Body of pancreas (tissue), 4 donors: ENCODE results near the gene B3GAT3. TPM values are rescaled to one million over a fixed set of nuclear protein-coding genes. Genes with fewer than 3 reads are reported as not detected.

Experiments
- ATAC-seq: fragments of 150-250 bp; one replicate; pipeline ENCODE4 v1.9.1; 2016
- DNase-seq, 4 donors: peaks; one replicate each; pipeline ENCODE4 v3.0.0-alpha.2; 2019
- H3K27ac ChIP-seq, 4 donors: fragments of 200-600 bp; sonication (generic); 1 replicate in 3 of 4; 2 replicates in 1 of 4; pipeline versions ENCODE4 v1.5.1 to v1.6.1; 2016 to 2019; ENCODE audit warnings: mild to moderate bottlenecking in 1 of 4, mixed read lengths in 1 of 4, moderate library complexity in 1 of 4
- H3K27me3 ChIP-seq, 2 donors: fragments of 200-600 bp; sonication (generic); one replicate each; pipeline ENCODE4 v1.6.0; 2016; ENCODE audit warnings: mild to moderate bottlenecking in 1 of 2
- H3K36me3 ChIP-seq, 2 donors: fragments of 200-600 bp; sonication (generic); replicated peaks in 1 of 2; 2 replicates each; pipeline ENCODE4 v1.5.1; 2016; ENCODE audit warnings: low read depth in 2 of 2; ENCODE audit not compliant: insufficient read depth in 1 of 2
- H3K4me1 ChIP-seq: fragments of 200-600 bp; sonication (generic); one replicate; pipeline ENCODE4 v1.6.0; 2016
- H3K4me3 ChIP-seq, 2 donors: fragments of 200-600 bp; sonication (generic); 1 replicate in 1 of 2; 2 replicates in 1 of 2; pipeline ENCODE4 v1.5.1; 2016 to 2019
- H3K9me3 ChIP-seq, 3 donors: fragments of 200-600 bp; sonication (generic); 1 replicate in 2 of 3; 2 replicates in 1 of 3; pipeline ENCODE4 v1.5.1; 2016
- CTCF ChIP-seq, 7 experiments: fragments of 450-650 bp in 4 of 7; fragments of 200-600 bp in 3 of 7; sonication (generic) in 3 of 7; IDR thresholded peaks; one replicate each; pipeline ENCODE4 v1.5.1; 2016 to 2019; ENCODE audit warnings: antibody characterized with exemption in 7 of 7
- POLR2A ChIP-seq, 3 donors: fragments of 450-650 bp; IDR thresholded peaks; one replicate each; pipeline ENCODE4 v1.6.1; 2016; ENCODE audit warnings: antibody characterized with exemption in 3 of 3, mild to moderate bottlenecking in 2 of 3
- WGBS, 2 donors: methylation state at CpG; one replicate each; pipeline ENCODE4 v1.1.5; 2017; 5-methylcytosine and 5-hydroxymethylcytosine counted together
- intact Hi-C: fragments of 100-400 bp; cut with DNase I; formaldehyde crosslinking; loops from one replicate; pipeline ENCODE4 v1.15.1; 2023
- total RNA-seq, 2 donors: library from RNA; depleted of rRNA; stranded (reverse); fragments of >200 nt; gene quantifications; one replicate each; pipeline ENCODE4 v1.1.0, GENCODE V29; 2016

The B3GAT3 gene
- total RNA-seq, 2 donors from 2014 or later: 17.1 to 63.0 TPM

GRCh38 chr11:62645946-62646824 is 24.4 kb upstream of the B3GAT3 start, which contains the start of gene GANAB:
GANAB (minus strand) TSS chr11:62646613; CDS start chr11:62646599, 14 bp downstream.
- H3K4me3 ChIP-seq: peak within 1 kb of the TSS; percentile 84 to 98
- H3K36me3 ChIP-seq: peaks cover 0 to 7% of the 10 kb centered on the region in 2 donors
- H3K9me3 ChIP-seq: no peaks in the 10 kb centered on the region
- ATAC-seq (peak; percentile 99), DNase-seq (peak; percentile 99 to 100 (median 100))
- intact Hi-C loops: no loop called here
- 0% methylated on average over 14 to 72 of the region's 73 CpGs for WGBS, 2 donors
- H3K27ac ChIP-seq: peak within 1 kb of the TSS; percentile 79 to 92 (median 84)
- H3K27me3 ChIP-seq: no peaks in the 10 kb centered on the region
- TF ChIP-seq POLR2A (IDR thresholded peaks at IDR 0.05) (peak; percentile 63 to 89 (median 87)), CTCF (IDR thresholded peaks at IDR 0.05) (no peak)
- H3K4me1 ChIP-seq: peaks cover 34% of the 10 kb centered on the region

- Histone ChIP-seq H3K4me1 (peaks cover 34% of the 10 kb centered on the region), H3K9me3 (no peaks in the 10 kb centered on the region), H3K27ac (peak overlapping the region; percentile 79 to 92 (median 84)), H3K4me3 (peak overlapping the region; percentile 84 to 98), H3K27me3 (no peaks in the 10 kb centered on the region), H3K36me3 (peaks cover 0 to 7% of the 10 kb centered on the region in 2 donors)
- DNase-seq (no peak), ATAC-seq (no peak)
- 12 to 13% methylated on average over 11 of the region's 11 CpGs for whole genome bisulfite sequencing, 2 donors
- intact Hi-C loops: no loop called here
- TF ChIP-seq CTCF (IDR thresholded peaks at IDR 0.05) (no peak), POLR2A (IDR thresholded peaks at IDR 0.05) (no peak)
Measured at GRCh38 chr11:62645671-62645945, 23.8 kb upstream of the B3GAT3 start.

GRCh38 chr11:62644220-62644619 is 22.4 kb upstream of the B3GAT3 start:
- no peak for DNase-seq
- ATAC-seq: no peak
- peaks cover 34% of the 10 kb centered on the region for H3K4me1 ChIP-seq
- TF ChIP-seq POLR2A (IDR thresholded peaks at IDR 0.05): no peak
- TF ChIP-seq CTCF (IDR thresholded peaks at IDR 0.05): no peak
- intact Hi-C loops: no loop called here
- no peaks in the 10 kb centered on the region for H3K27me3 ChIP-seq
- H3K9me3 ChIP-seq: no peaks in the 10 kb centered on the region
- peak overlapping the region in 1 of 4 donors; percentile 13 for H3K27ac ChIP-seq
- H3K4me3 ChIP-seq: no peak overlapping the region
- peaks cover 0 to 6% of the 10 kb centered on the region in 2 donors for H3K36me3 ChIP-seq
- 81 to 86% methylated on average over 8 of the region's 8 CpGs for WGBS, 2 donors

- Histone ChIP-seq H3K27ac (no peak overlapping the region), H3K27me3 (no peaks in the 10 kb centered on the region), H3K4me1 (no peaks in the 10 kb centered on the region), H3K4me3 (no peak overlapping the region), H3K9me3 (no peaks in the 10 kb centered on the region), H3K36me3 (peaks cover 46 to 65% of the 10 kb centered on the region in 2 donors)
- TF ChIP-seq POLR2A (IDR thresholded peaks at IDR 0.05) (no peak), CTCF (IDR thresholded peaks at IDR 0.05) (no peak)
- ATAC-seq (no peak), DNase-seq (no peak)
- intact Hi-C loops: no loop called here
- WGBS, 2 donors: 76 to 78% methylated on average over 2 to 6 of the region's 6 CpGs
Measured at GRCh38 chr11:62632492-62632891, 10.7 kb upstream of the B3GAT3 start.
